NCI-H1436 treated with DMSO at 0.1 percent for 48 hours (cell line): ENCODE results near the gene QKI.
"Not testable (repeated sequence)": the region's sequence is repeated elsewhere in the genome, so short reads cannot be mapped to it uniquely, and the experiment has no call there.

Experiments used
- DNase-seq: peaks from one replicate; lab custom pipeline; 2025; lab: John Stamatoyannopoulos, UW

Gene QKI

DNA sequence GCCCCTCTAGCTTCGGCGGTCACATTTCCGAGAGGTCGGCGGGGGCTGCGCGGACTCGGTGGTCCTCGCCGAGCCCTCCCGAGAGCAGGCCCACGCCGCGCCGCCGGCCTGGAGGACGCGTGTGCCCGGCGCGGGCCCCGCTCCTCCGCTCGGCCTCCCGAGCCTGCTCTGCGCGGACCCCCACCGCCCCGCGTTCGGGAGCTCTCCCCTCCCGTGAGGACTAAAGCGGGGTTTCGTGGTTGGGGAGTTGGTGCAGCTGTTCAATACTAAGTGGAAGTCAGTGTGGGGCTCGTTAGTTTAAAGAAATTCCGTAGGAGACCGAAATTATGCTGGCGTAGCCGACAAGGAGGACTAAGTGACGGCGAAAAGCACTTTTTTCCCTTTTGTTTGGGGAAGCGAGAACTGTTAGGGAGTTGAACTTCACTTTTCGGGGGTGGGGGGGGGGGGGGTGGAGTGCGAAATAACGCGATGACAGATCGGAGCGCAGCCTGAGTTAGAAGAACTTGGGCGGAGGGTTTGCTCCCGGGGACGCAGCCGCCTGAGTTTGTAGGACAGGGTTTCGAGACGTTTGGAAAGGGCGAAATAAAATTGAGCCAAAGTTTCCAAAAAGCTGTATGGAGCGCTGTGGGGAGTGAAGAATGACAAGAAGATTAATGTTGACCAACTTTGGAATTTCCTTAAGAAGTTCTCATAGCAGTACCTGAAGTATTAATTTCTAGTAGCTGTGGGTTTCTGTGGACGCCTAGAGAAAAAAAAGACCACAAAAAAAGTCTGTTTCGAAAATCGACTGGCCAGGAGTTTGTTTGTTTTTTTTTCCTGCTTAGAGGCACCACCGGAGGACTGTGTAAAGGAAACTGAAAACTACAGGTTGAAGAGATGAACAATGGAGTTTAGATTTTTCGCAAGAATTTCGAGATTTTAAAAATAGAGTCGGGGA lies 1.4 kb downstream of the QKI start:
- no peak for DNase-seq

DNA sequence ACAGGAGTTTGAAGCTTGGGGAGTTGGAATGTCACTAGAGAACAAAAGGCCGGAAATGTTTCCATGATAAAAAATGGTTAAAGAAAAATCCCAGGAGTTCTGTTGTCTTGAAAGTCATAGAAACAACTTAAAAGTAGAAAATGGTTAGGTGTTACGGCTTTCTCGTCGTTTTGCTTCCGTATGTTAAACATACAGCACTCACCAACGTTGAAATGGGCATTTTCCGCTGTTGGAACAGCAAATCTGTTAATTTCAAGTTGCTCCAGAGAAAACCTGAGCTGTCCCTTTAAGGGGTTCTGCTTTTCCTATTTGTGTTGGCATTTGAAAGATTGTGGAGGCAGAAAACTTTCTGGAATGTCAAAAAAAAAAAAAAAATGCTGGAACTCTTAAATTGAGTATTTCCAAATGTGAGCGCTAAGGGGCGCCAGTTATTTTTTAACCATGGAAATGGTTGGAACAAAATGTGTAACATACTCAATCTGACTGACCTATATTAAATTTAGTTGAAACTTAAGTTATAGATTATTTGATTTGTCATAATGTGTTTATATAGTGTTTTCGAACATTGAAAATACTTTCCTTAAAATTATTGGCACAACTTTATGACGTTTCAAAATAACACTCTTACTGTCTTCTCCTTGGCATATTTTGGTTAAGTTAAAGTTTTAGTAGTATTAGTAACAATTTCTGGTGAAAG lies 2.2 kb downstream of the QKI start:
- no peak for DNase-seq

DNA sequence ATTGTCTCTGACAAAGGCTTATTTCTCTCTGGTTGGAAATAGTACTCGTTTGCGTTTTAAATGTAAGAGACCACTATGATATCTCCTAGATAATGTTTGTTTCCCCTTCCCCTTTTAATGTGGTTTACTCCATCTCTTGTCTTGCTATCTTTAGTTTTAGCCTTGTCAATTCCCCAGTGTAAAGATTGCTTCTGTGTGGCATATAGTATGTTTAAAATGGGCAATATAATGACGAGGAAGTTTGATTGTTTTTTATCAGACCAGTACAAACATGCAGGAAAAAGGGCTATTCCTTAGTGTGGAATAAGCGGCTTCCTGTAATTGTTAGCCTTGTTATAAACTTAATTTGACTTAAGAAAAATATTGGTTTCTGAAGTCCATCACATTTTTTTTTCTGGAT lies 3.1 kb downstream of the QKI start:
- no peak for DNase-seq

DNA sequence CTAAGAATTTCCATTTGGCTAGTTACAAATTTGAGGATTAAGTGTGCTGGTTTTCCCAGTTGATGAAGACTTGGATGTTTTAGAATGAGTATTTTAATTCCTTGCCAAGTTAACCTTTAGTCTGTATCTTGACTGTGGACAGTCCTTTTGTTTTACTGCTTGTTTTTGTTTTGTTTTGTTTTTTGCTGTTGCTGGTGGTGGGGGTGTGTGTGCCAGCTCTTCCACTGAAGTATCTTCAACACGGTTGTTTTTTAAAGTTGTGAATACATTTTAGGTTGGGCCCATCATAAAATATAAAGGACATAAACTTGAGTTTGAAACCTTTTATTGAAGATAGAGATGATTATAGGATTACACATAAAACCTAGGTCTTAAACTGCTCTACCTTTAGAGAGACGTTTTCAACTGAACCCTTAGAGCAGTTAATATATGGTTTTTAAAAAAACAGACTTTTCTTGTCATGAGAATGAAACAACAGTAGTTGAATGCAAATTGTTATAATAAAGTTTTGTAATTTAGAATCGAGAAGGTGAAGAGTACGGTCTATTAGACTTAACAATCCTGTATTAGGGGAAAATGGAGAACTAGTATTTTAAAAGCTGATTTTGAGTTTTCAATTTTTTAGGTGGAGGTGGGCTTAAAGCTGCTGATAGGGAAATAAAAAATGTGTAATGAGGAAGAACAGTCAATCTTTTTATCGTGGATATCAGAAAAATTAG lies 4.0 kb downstream of the QKI start:
- DNase-seq = no peak

DNA sequence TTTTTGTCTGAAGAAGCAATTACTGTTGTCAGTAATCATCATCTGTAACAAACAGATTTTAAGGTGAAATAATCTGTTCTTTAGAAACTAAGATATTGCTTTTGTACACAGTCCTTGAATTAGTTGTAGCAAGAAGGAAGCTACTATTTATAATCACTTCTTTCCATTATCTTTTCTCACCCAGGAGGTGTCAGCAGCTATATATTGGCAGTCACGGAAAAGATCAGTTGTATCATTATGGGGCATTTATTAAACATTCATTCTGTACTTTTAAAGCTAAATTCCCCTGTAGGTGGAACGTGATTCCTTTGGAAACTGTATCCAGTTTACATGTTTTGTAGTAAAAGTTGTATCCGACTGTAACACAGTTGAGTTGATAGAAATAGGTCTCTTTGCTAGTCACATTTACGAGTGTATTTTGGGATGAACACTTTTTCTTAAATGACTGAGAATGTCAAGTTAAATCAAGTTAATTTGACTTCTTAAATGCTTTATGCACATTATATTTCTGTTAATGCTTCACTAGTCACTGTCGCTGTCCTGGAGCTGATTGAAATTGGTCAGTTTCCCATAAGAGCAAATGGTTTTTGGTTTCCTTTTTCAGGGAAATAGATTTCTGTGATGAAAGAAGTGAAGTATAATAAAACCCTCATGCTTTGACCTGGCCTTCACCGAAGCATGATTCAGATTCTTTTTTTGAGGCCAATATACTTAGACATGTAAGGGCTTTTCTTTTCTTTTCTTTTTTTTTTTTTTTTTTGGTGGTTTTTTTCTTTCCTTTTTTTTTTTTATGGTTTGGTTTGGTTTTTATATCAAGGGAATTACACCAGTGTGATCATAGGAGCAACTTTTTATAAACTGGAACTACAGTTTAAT lies 5.1 kb downstream of the QKI start:
- DNase-seq = no peak

DNA sequence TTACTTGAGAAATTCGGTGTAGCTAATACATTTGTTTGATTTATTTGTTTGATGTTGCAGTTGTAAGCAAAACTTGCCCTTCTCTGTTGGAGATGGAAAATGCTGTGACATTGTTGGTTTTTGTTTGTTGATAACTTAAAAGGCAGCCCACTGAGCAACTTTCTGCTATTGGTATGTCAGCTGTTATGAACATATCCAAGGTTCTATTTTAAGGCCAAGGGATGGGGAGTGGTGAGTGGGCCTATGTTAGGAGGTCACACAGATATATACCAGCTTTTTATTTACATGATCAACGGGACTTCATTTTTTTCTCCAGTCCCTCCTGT lies 5.7 kb downstream of the QKI start:
- DNase-seq = no peak

DNA sequence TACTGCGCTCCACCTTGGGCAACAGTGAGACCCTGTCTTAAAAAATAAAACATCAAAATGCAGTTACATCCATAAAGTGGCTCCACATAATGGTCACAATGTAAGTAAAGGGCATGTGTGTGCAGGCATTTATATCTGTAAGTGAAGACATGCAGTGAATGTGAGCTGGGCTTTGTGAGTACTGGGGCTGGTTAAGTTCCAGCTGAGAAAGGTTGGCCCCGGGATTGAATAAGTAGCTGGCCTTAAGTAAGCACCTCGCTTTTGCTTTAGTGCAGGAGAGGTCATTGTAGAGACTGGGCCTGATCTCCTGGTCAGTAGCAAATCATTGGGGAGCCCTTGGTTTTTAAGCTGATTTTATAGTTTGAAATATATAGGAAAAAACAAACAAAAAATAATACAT lies 8.0 kb downstream of the QKI start:
- DNase-seq = no peak

DNA sequence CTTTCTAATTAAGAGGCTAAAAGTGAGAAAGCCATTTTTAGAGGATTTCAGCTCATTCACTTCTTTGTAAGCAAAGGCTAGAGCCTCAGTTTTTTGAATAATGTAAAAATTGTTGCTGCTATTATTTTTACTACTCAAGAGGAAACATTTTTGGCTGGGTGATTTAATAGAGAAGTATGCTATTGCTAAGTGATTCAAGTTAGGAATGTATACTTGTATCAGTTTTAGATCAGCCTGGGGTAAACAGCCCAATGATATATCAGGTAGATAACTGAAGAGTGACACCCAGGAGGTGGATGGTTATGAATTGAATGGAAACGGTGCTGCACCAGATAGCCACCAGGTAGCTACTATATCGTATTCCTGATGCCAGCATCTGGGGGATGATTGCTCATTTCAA lies 9.2 kb downstream of the QKI start:
- no peak for DNase-seq

DNA sequence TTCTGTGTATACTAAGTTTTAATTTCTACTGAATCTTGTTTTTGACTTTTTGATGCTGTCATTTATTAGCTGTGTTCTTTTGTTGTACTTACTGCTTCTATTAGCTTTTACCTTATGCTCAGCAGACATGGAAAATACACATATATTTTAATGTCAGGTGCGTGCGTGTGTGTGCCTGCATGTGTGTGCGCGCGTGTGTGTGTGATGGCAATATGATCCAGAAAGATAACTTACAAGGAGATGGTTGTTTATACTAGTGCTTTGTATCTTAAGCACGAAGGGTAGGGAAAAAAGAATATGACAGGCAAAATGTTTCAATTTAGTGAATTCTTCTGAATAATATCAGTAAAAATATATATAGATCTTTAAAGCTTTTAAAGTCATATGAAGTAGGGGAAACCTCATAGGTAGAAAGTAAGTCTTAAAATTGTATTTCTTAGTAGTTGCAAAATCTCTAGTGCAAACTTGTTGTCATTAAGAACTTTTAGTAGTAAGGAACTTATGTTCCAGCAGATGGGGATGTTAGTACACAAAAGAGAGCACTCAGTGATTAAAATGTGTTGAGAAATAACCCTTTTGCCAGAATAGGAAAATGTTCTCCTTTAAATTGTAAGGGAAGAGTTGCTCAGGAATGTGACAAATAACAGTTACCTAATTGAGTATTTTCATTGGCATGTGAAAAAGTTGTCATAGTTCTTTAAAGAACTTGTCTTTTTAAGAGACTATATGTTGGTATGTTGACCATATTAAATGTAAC lies 13.2 kb downstream of the QKI start:
- no peak for DNase-seq

DNA sequence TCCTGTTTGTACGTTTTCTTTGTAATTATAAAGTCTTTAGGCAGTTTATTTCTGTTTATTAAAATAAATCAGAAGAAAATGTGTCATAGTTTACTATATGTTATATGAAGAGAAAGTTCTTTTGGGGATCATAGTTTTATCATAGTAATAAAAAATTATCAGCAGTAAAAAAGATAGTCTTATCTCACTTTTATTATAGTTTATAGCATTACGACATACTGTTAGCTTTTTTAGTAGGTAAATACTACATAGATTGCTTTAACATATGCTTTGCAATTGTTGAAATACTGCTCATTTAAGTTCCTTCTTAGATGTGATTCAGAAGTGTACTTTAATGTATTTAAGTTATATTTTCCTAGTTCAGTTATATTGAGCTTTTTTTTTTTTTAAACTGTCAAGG lies 13.9 kb downstream of the QKI start:
- no peak for DNase-seq

DNA sequence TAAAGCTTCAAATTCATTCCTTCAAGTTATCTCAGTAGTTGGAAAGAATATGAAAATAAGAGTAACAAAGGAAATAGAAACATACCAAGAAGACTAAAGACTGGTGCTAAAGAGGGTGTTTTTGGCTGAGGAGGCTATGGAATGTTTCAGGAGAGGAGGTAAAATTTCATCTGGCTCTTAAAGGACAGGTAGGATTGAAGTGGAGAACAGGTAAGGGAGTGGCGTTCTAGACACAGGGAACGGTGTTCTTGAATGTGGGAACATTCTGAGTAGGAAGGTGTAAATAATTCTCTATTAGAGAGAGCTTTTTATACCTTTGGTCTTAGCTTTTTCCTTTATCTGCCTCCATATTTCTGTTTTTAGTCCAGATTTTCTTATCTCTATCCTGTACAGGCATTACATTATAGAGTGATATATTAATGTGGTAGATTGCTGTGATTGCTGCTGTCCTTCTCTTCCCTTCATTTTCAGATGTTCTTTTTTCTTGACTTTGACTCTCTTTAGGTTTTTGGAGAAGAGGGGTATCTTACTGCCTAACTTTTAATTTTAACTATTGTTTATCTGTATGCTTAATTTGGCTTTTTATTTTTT lies 15.4 kb downstream of the QKI start:
- no peak for DNase-seq

DNA sequence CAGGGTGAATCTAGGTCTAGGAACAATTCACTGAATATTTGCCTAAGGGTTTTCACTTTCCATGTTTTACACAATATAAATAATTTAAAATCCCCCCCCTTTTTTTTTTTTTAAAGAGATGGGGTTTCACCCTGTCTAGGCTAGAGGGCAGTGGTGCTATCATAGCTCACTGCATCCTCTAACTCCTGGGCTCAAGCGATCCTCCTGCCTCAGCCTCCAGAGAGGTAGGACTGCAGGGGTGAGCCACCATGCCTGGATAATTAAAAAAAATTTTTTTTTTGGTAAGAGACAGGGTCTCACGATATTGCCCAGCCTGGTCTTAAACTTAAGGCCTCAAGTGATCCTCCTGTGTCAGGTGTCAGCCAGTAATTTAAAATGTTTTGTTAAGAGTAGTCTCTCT lies 17.8 kb downstream of the QKI start:
- no peak for DNase-seq

DNA sequence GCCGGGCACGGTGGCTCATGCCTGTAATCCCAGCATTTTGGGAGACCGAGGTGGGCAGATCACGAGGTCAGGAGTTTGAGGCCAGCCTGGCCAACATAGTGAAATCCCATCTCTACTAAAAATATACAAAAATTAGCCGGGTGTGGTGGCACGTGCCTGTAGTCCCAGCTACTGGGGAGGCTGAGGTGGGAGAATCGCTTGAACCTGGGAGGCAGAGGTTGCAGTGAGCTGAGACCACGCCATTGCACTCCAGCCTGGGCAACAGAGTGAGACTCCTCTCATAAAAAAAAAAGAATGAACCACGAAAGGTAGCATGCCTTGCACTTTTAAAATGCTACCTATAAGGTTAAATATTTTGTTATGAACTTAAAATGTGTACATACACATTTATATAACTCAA lies 19.0 kb downstream of the QKI start:
- not testable (repeated sequence) for DNase-seq

DNA sequence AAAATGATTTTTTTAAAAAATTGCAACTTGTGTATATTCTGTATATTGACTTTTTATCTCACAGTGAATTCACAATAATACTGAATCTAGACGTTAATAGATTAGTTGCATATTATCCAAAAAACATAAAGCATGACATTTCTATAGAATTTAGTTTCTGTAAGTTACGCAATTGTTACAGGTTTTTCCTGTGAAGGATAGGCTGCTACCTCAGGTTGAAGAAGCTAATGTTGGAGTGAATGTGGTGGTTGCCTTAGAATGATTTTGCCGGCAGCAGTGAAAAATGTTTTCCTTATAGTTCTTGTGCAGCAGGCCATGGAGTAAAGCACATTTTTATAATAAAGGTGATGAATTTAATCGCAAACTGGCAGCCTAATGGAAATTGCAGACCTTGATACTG lies 20.5 kb downstream of the QKI start:
- no peak for DNase-seq

DNA sequence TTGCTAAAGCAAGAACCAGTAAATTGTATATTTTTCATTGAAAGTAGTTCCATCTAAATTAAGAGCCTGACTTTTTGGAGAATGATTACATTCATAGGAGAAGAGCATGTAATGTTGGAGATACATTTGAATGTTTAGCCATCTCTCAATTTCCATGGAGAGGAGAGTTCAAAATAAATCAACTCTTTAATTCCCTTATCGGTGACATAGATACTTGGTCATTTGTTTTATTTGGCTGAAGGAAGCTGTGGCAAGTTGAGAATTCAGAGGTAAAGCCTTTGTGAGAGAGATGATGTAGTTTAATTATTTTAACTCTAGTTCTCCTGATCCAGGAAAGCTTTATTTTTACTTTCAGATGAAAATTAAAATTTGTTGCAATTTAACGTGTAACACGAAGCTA lies 22.3 kb downstream of the QKI start:
- no peak for DNase-seq

DNA sequence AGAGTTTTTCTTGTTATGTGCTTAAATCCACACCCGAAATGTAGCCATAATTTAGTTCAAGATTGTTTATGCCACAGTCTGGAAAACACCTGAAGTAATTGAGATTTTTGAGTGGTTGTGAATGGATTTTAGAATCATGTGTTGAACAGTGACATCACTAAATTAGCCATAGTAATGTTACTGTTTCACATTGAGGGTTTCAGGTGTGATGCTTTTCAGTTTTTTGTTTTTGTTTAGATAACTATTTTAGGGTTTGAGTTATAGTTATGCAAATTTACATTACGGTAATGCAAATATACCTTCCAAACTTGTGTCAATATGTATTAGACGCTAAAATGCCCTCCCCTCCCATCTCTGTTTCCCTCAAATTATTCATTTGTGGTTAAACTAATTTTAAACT lies 22.9 kb downstream of the QKI start:
- no peak for DNase-seq

DNA sequence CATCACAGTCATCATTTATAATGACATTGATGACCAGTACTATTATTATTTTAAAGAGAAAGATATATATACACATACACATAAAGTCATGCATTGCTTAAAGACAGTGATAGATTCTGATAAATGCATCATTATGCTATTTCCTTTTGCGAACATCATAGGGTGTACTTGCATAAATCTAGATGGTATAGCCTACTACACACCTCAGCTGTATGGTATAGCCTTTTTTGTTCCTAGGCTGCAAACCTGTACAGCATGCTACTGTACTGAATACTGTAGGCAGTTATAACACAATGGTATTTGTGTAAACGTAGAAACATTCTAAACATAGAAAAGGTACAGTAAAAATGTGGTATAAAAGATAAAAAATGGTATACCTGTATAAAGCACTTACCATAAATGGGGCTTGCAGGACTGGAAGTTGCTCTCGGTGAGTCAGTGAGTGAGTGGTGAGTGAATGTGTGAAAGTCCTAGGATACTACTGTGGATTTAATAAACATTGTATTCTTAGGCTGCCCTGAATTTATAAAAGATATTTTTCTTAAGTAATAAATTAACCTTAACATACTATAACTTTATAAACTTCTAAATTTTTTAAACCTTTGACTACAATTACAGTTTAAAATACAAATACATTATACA lies 23.9 kb downstream of the QKI start:
- no peak for DNase-seq

DNA sequence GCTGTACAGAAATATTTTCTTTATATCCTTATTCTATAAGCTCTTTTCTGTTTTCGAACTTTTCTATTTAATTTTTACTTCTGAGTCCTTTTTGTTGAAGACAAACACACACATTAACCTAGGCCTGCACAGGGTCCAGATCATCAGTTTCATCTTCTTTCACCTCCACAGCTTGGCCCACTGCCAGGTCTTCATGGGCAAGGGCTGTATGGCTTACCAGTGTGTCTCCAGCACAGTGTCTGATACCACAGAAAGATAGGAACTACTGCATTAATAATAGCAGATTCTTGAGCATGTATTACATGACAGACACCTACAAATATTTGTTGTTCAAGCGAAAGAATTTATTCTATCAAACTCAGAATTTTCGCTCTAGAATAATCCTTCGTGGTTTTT lies 24.4 kb downstream of the QKI start:
- no peak for DNase-seq

DNA sequence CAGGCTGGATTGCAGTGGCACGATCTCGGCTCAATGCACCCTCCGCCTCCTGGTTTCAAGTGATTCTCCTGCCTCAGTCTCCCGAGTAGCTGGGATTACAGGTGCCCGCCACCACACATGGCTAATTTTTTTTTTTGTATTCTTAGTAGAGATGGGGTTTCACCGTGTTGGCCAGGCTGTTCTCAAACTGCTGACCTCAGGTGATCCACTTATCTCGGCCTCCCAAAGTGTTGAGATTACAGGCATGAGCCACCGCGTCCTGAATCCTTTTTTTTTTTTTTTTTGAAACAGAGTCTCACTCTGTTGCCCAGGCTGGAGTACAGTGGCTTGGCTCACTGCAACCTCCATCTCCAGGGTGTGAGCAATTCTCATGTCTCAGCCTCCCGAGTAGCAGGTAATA lies 24.9 kb downstream of the QKI start:
- not testable (repeated sequence) for DNase-seq

DNA sequence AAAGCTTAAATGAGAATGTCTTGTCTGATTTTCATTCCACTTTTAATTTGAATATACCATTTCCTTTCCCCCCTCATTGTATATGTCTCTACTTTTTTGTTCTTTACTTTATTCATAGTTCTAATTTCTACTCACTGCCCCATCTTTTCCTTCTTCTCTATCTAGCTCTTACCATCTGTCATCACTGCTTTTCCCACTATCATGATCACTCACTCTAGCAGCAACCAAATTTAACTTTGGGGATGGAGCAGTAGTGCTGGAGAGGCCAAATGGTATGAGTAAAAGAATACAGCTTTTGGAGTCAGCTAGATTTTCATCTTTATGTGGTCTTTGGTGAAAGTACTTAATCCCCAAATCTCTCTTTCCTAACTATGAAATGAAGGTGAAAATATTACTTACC lies 25.5 kb downstream of the QKI start:
- no peak for DNase-seq
